Measurements from ENCODE around the gene ZAR1L.

Gene ZAR1L

DNA sequence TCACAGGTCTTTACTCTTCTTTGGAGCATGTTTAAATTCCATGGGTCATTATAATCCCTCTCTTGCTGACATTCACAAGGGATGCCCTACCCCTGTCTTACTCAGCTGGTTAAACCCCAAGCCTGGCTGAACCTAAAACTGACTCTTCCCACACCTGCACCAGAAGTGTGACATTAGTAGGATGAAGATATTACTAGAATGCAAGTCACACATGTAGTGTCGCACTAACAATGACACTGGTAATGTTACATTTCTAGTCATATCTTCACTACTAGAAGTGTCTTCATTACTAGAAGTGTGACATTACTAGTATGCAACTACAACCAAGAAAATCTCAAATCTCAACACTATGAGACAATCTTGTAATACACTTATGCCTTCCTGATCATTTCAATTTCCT is 14.2 kb downstream of the ZAR1L start:
- DNase-seq = no peak

DNA sequence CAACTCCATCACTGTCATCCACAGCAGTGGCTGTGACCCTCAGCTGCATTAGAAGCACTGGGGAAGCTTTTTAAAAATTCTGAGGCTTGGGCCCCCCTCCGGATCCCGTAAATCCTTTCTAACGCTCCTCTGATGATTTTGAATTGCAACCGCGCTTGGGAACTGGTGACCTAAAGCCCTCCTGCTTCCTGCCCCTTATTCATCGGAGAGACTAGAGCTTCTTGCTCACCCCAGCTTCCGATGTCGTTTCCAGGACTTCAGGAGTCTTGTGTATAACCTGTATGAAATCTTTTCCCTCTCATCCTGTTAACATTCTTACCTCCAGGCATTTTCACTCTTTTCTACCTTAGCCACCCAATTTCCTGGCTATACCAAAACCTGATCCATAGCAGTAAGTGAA is 14.8 kb downstream of the ZAR1L start:
- DNase-seq = no peak

DNA sequence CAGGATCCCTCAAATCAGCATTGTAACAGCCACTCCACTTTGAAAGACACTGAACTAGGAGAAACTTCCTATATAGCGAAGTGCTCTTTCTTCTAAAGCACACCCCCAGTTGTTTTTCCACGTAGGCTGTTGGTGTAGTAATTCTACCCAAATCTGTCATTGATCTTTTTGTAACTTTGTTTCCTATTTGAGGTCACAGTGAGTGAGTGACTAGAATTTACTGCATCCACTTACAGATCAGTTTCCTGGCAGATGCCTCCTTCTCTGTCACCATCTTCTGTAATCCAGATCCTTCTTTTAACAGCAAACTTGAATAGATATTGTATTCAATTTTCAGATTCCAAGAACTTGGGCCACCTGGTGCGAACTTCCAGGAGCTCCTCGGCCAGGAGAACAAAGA is 15.3 kb downstream of the ZAR1L start:
- no peak for DNase-seq

DNA sequence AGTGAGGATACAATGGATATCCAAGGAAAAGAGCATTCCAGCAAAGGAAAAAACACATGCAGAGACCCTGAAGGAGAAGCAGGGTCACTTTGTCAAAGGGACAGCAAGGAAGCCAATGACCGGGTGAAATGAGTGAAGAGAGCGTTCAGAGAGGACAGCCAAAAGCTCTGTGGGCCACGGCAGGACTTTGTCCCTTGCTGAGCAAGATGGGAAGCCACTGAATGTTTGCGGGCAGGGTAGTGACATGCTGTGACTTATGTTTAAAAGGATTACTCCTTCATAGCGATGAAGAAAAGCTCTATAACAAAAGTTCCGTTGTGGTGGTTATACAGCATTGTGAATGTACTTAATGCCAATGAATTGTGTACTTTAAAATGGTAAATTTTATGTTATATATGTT is 16.5 kb downstream of the ZAR1L start:
- DNase-seq = no peak

DNA sequence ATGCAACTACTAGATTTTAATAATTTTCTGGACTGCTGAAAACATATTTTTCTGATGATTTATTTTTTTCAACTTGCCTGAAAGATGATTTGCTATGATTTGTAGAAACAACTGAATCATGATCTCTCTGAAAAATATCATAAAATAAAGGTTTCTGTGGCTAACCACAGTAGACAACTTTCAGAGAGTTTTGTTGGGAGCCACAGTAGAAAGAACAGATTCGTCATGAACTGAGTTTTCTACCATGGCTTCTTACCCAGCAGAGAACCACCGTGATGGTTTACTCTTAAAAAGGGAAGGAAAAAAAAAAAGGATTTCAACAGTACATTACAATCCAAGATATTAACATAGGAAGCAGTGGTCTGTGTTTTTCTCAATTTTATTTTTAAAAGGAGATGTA is 18.0 kb downstream of the ZAR1L start:
- no peak for DNase-seq

DNA sequence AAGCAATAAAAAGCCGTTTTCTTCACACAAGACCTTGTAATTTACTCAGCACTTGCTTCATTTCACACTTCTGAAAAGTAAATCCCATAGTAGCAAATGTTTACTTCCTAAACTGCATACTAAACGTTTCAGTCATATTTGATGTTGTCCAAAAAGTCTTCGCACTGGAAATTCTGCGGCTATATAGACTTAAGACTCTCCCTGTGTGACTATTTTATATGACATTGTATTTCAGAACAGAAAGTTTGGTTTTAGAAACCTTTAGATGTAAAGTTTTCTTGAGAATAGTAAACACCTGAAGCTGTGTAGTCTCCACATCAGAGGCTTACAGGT is 29.6 kb downstream of the ZAR1L start:
- DNase-seq = no peak

DNA sequence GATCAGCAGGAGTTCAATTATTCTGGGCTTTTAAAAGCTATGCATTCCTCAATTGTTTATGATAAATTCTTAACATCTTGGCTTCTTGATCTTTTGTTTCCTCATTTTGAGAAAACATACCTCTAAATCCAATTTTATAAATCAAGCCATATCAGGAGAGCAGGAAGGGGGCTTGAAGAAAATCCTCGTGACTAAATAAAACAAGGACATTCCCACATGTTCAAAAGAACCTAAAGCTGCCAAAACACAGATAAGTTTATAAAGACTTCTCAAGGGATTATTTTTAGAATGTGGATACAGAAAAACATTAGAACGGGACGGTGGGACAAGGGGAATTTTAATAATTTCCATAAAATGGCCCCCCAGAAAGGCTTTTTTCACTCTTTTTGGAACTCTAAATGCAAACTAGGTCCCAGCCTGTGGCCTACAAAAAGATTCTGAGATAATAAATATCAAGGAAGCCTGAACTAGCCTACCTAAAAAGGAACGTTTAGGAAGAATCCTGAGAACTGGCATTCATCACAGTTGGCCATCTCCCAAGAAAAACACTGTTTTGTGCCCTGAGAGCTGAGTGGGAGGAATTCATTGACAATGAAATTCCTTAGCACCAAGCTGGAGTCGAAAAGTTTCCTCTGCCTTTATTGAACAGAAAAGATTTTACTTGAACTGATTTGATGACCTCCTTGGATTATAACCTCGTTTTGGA is 30.1 kb downstream of the ZAR1L start:
- no peak for DNase-seq

DNA sequence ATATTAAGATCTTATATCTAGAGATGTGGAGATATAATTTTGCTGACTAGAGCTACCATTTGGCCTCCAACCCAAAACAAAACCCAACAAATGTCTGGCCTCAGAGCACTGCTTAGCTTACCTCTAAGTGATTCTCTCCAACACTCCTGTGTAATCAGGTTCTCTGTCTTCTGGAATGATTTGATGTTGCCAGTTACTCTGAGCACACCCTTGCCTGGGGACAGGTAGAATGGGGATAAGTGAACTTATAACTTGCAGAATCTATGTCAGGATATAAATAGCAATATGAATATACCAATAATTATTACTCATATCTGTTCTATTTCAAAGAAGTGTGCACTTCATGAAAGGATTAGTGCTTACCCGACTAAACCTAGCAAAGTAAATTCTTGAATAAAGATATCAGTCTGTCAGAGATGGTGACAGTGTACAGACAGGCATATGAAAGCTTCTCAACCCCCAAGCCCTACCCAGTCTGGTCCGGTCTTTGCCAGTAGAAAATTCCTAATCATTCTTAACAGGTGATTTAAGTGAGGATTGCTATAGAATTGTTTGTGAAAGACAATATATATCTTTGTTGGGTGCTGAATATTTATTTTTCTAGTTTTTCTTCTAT is 33.0 kb downstream of the ZAR1L start:
- no peak for DNase-seq

DNA sequence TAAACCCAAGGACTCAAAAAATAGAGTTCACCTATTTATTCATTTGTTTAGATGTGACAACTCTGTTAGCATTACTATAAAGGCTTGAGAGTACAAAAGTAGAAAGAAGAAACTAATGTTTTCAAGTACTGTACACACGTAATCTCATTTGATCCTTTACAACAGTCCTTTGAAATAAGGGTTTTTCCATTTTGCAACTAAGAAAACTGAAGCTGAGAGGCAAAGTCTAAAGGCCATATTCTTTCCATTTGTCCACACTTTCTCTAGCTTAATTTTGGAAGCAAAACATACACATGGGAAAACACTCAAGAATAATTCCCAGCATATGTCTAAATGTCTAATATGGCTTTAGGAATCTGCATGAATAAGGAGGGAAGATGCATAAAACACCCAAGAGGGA is 34.1 kb downstream of the ZAR1L start:
- DNase-seq = no peak

DNA sequence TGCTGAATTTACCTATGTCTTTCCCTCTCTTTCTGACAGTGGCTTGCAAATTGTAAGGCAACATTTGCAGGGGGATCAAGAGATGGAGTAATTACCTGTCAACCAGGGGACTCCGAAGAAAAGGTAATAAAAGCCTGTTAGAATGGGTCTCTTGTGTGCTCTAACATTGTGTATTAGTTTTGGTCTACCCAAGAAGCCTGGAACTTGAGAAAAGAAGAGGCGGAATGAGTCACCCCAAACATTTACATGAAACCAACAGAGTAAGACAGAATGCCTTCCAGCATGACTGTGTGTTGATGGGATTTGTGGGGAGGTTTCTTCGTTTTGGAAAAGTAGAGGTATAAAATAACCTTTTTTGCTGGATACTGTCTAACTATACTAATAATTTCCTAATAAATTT is 36.7 kb downstream of the ZAR1L start:
- no peak for DNase-seq

DNA sequence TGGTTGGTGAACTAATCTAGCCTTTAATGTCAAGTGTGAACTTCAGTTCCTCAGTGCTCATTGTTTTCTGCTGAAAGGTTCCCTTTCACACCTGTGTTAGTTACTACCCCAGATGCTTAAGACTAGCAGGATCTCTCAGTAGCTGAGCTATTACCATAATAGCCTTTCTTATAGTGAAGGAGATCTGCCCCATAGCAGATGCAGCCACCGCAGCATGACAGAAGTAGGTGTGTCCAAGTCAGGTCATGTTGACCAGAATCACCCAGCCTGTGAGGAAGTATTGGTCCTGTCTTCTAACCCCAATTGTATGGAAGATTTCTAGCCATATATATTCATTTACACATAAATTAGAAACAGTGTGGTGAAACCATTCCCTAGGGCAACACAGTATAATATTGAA is 37.3 kb downstream of the ZAR1L start:
- DNase-seq = no peak

DNA sequence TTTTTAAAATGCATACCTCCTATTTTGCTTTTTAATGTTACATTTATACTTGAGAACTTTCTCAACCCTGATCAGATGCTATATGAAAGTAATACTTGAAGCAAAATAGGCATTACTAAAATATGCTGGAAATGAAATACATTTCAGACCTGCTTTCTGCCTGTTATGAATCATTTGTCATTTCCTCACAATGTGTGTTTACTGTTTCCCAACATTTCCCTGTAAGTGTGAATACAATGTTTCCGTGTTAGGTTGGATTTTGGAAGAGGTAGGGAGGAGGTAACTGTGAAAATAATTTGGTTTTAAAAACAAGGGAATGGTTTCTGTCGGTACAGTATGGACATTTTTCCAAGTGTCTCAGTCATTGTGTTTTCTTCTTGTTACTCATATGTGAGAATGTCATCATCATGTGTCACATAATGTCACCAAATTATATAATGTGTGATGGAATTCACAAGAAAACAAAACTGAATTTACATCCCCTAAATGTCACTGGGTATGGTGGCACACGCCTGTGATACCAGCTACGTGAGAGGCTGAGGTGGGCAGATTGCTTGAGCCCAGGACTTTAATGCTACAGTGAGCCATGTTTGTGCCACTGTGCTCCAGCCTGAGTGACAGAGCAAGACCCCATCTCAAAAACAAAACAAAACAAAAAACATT is 43.0 kb downstream of the ZAR1L start:
- no peak for DNase-seq

DNA sequence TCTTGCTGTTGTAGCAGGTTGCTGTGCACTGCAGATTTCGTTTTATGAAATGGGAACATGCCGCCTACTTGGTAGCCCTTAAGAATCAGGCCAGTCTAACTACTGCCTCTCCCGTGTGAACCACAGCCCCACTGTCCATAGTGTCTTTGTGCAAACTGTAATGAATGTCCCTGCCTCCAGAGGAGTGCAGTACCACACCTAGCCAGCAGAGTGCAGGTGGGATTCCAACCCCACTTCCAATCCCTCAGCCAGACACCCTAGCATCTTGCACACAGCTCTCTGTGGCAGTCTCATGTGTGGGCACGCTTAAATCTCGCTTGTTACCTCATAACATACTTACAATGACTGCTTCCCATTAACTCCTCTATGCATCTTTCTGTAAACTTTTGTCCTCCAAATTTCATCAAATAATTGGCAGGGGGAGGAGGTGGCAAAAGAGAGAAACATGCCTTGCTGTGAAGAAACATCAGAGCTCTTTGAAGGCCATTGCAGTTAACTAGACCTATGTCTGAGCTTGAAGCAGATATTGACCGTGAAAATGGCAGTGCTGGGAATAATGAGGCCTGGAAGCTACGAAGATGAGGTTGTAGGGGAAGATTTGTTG is 47.2 kb downstream of the ZAR1L start:
- no peak for DNase-seq

DNA sequence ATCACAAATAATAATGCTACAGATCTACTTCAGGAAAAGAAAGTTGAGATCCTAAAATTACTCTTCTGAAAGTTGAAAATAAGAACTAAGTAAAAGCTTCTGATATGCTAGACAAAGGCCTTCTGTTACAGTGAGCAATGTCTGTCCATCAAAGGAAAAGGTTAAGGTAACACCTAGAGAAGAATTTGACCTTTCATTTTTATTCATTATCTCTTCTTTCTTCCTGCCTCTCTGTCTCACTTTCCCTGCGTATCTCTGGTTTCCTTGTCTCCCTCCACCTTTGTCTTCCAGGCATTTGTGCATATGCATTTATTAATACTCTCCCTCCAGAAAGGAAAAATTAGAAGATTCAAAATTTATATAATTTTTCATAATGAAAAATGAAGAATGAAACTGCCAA is 49.0 kb downstream of the ZAR1L start:
- DNase-seq = no peak

DNA sequence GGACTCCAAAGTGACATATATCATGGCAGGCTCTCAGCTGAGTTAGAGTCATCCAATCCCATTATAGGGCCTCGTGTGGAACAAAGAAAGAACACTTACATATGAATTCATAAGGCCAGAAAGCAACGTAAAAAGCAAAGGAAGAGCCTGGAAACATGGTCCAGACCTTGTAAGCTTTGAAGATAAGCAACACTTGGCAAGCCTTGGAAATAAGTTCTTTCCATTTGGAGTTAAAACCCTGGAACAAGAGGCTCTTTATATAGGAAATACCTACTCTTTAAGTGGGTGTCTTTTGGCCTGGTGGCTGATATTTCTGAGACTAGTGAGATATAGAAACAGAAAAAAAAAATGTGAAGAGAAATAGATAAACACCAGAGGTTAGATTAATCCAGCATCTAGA is 49.4 kb downstream of the ZAR1L start:
- DNase-seq = no peak

DNA sequence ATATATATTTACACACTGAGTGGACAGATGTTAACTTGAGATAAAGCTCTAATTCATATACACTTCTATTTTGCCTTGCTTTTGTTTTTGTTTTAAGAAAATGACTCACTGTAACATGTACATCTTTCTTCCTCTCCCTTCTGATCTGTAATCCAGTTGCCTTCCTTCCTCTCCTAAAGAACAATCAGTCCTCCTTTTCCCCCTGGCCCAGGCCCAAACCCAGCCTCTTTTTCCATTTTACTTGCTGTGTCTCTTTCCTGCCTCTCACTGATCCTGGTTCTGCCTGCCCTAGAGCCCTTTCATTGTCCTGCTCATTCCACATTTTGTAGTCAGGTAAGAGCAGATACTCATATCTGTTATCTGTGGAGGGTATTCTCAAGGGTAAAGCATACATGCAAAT is 50.8 kb downstream of the ZAR1L start:
- DNase-seq = no peak

DNA sequence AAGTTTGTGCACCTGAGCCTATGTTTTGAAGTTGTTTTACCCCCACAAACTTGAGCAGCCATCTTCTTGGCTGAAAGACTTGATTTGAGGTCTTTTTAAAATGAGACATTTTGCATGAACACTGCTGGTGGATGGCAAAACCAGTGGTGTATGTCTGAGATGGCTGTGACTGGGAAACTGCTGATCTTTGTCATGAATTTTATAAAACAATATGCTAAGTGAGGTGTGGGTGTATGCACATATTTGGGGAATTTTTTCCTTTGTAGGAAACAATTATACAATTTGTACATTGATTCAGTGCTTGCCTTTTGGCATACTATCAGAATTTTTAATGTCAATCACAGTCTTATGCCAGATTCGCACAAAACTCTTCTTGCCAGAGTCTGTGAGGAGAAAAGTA is 52.5 kb downstream of the ZAR1L start:
- DNase-seq = no peak

DNA sequence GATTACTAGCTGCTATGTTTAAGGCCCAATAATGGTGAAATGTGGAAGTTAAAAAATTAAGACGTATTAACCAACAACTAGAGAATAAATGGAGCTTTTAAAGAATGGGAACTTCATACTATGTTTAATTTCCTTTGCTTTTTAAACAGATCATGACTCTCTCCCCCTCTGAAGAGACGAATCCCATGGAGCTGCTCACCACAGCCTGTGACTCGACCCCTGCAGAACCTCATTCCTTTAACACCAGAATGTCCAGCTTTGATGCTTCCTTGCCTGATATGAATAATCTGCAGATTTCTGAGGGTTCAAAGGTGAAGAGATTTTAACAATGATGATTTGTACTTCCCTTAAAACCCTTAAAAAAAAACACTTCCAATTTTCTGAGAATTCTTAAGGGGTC is 53.0 kb downstream of the ZAR1L start:
- no peak for DNase-seq

DNA sequence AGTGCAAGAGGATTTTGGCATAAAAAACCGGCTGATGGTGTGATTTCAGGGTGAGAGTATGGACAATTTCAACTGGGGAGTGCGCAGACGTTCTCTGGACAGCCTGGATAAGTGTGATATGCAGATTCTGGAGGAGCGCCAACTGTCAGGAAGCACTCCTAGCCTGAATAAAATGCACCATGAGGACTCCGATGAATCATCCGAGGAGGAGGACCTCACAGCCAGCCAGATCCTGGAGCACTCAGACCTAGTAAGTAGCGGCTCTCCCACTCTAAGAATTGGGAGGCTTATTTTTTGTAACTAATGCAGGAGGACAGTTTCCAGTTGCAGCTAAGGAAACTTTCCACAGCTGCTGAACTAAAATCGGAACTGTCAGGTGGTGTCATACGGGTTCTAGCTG is 53.6 kb downstream of the ZAR1L start:
- DNase-seq = peak; percentile 9

DNA sequence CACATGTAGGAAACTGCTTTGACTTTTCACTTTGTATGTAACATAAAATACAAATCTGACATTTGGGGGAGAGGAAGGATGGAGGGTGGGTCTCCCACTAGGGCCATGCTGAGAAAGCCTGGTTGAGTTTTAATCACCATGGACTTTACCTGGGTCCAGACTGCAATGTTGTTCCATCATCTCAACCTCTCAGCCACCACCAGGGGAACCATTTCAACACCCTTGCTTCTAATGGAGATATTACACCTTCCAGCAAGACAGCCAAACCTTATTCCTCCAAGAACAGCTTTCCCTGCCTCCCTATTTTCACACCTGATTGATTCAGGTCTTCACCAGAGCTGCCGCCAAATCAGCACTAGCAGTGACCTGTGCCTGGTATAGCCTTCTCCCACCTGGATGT is 56.0 kb downstream of the ZAR1L start:
- no peak for DNase-seq

DNA sequence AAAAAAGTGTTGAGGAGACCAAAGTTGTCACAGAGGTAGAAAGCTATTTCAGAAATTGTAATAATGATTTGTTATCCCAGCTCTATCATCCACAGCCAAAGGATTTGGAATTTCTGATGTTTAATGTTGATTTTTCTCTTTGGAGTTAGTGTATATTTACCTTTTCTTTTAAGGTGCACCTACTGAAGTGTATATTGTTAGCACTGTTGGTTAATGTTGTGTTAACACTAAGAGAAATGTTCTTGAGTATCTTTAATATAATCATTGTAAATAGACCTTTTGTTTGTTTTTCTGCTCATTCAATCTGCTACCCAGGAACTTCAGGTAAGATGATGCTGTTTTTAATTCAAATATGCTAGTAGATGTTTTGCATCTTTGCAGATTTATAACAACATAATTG is 57.5 kb downstream of the ZAR1L start:
- no peak for DNase-seq

DNA sequence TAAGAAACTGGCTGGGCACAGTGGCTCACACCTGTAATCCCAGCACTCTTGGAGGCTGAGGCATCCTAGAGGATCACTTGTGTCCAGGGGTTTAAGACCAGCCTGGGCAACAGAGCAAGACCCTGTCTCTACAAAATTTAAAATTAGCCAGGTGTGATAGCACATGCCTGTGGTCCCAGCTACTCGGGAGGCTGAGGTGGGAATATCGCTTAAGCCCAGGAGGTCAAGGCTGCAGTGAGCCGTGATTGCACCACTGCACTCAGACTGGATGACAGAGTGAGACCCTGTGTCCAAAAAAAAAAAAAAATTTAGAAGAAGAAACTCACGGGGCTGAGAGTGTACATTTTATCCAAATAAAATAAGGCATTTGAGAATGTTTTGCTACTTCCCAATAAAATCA is 58.9 kb downstream of the ZAR1L start:
- DNase-seq = no peak

DNA sequence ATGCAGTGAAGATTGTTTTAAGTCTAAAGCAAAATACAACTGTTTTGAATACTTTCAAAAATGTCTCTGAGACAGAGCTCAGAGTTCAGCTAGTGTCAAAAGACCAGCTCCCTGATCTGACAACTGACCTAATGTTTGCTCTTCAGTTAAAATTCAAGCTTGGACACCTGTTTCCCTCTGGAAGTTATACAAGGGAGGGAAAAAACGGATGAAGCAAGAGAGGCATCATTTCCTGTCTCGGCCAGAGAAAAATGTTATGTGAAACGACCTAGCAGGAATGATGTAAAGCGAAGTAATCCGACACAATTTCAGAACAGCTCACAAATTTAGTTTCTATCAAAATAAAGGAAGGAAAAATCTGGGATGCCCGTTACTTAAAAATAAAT is 59.4 kb downstream of the ZAR1L start:
- peak; percentile 17 for DNase-seq

DNA sequence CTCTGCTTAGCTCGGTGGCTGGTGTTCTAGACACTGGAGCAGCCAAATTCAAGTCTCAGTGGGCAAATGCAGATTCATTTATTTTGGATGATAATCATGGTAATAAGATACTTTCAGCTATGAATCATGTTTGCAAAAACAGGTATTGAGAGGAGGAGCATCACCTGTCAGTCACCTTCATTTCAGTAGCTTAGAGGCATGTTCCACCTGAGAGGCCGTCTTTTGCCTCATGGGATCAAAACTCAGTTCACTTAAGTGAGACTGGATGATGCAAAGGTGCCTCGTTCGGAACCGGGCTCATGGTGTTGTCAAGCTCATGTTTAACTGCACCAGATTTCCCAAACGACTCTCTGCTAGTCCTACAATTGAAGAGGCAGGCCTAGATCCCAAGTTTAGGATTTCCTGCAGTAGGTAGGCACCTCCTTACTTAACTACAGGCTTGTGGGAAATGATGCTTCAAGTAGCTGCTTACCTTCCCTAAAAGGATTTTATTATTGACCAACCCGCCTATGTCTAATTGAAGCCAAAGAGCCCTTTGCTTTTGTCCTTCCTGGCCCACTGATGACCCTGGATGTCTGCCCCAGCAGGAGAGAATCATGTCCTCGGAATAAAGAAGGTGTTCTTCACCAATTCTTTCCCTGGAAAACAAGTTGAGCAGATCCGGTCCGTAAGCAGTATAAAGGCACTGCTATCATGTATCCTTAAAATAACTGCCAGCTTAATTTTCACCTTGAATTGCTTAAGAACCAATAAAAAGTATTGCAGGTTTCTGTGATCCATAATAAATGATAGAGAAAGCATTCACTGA is 60.0 kb downstream of the ZAR1L start:
- DNase-seq = no peak

Data from NCI-H1092 treated with DMSO at 0.1 percent for 48 hours (cell line).